Breast epithelium (tissue), 4 donors: ENCODE data around the gene FIBIN. TPM values are rescaled to one million over a fixed set of nuclear protein-coding genes. Genes with fewer than 3 reads are reported as not detected.

Source experiments
- DNase-seq, 2 donors: peaks; one replicate each; pipeline ENCODE4 v3.0.0-alpha.2; 2019; ENCODE audit warnings: low spot score in 2 of 2
- H3K27ac ChIP-seq, 2 donors: fragments of 200-600 bp; sonication (generic) in 1 of 2; one replicate each; pipeline ENCODE4 v1.5.1; 2016 to 2019; ENCODE audit warnings: mild to moderate bottlenecking in 1 of 2
- H3K27me3 ChIP-seq, 2 donors: fragments of 200-600 bp; sonication (generic) in 1 of 2; one replicate each; pipeline versions ENCODE4 v1.5.1 to v1.6.0; 2017 to 2019; ENCODE audit warnings: control low read depth in 1 of 2, mild to moderate bottlenecking in 1 of 2
- H3K36me3 ChIP-seq: fragments of 200-600 bp; one replicate; pipeline ENCODE4 v1.5.1; 2019
- H3K4me1 ChIP-seq, 2 donors: fragments of 200-600 bp; sonication (generic); one replicate each; pipeline ENCODE4 v1.5.1; 2016 to 2019; ENCODE audit warnings: control low read depth in 1 of 2
- H3K4me3 ChIP-seq, 3 donors: fragments of 200-600 bp; sonication (generic); 1 replicate in 2 of 3; 2 replicates in 1 of 3; pipeline ENCODE4 v1.5.1; 2016 to 2019; ENCODE audit warnings: mild to moderate bottlenecking in 3 of 3, moderate library complexity in 2 of 3
- H3K9me3 ChIP-seq, 2 donors: fragments of 200-600 bp; sonication (generic) in 1 of 2; one replicate each; pipeline ENCODE4 v1.5.1; 2016 to 2019; ENCODE audit warnings: control low read depth in 1 of 2
- CTCF ChIP-seq, 3 donors: fragments of 450-650 bp; IDR thresholded peaks; one replicate each; pipeline ENCODE4 v1.5.1; 2016 to 2017; ENCODE audit warnings: antibody characterized with exemption in 3 of 3, mild to moderate bottlenecking in 3 of 3, moderate library complexity in 3 of 3
- POLR2A ChIP-seq: fragments of 450-650 bp; IDR thresholded peaks from one replicate; pipeline ENCODE4 v1.6.1; 2016; ENCODE audit warnings: antibody characterized with exemption, mild to moderate bottlenecking, moderate library complexity
- POLR2AphosphoS5 ChIP-seq, 3 donors: sonication (generic); formaldehyde crosslinking; IDR thresholded peaks; one replicate each; pipeline ENCODE4 v1.6.1; 2017; ENCODE audit warnings: antibody characterized with exemption in 3 of 3
- intact Hi-C: fragments of 100-400 bp; cut with DNase I; formaldehyde crosslinking; loops from one replicate; pipeline ENCODE4 v1.15.1; 2023; ENCODE audit warnings: low total_unique reads
- total RNA-seq, 3 donors: library from RNA; depleted of rRNA; stranded (reverse); fragments of >200 nt; gene quantifications; one replicate each; pipeline ENCODE4 v1.1.0, GENCODE V29; 2016

The FIBIN gene
- total RNA-seq, 3 donors from 2014 or later, result 23.7 to 71.4 (median 41.6) TPM

- no peak for DNase-seq
- Histone ChIP-seq H3K27me3 (no peaks in the 10 kb centered on the region), H3K4me1 (no peaks in the 10 kb centered on the region), H3K27ac (no peak overlapping the region), H3K4me3 (no peak overlapping the region), H3K9me3 (no peaks in the 10 kb centered on the region), H3K36me3 (no peaks in the 10 kb centered on the region)
- no peak for TF ChIP-seq POLR2A
- TF ChIP-seq CTCF (IDR thresholded peaks at IDR 0.05), result no peak
- TF ChIP-seq POLR2AphosphoS5 (IDR thresholded peaks at IDR 0.05), result no peak
- intact Hi-C loops, result no loop called here
These were observed 18.5 kb downstream of the FIBIN start for GRCh38 chr11:27012234-27012921.

GRCh38 chr11:27013781-27014361 is 20.0 kb downstream of the FIBIN start:
- DNase-seq, result no peak
- H3K9me3 ChIP-seq, result no peaks in the 10 kb centered on the region
- H3K36me3 ChIP-seq, result no peaks in the 10 kb centered on the region
- TF ChIP-seq POLR2AphosphoS5 (IDR thresholded peaks at IDR 0.05) (no peak), POLR2A (no peak), CTCF (IDR thresholded peaks at IDR 0.05) (no peak)
- H3K4me3 ChIP-seq, result no peak overlapping the region
- no peaks in the 10 kb centered on the region for H3K27me3 ChIP-seq
- no peak overlapping the region for H3K27ac ChIP-seq
- H3K4me1 ChIP-seq, result no peaks in the 10 kb centered on the region
- intact Hi-C loops, result no loop called here

GRCh38 chr11:27018902-27019529 is 25.1 kb downstream of the FIBIN start:
- Histone ChIP-seq H3K9me3 (no peaks in the 10 kb centered on the region), H3K27ac (no peak overlapping the region), H3K27me3 (no peaks in the 10 kb centered on the region), H3K36me3 (no peaks in the 10 kb centered on the region), H3K4me1 (no peaks in the 10 kb centered on the region), H3K4me3 (no peak overlapping the region)
- no peak for TF ChIP-seq POLR2AphosphoS5 (IDR thresholded peaks at IDR 0.05)
- TF ChIP-seq POLR2A, result no peak
- no peak for TF ChIP-seq CTCF (IDR thresholded peaks at IDR 0.05)
- DNase-seq, result no peak
- intact Hi-C loops, result no loop called here

GRCh38 chr11:27020751-27021150 is 26.8 kb downstream of the FIBIN start:
- TF ChIP-seq POLR2A (no peak), CTCF (IDR thresholded peaks at IDR 0.05) (no peak), POLR2AphosphoS5 (IDR thresholded peaks at IDR 0.05) (no peak)
- no peaks in the 10 kb centered on the region for H3K27me3 ChIP-seq
- no peaks in the 10 kb centered on the region for H3K36me3 ChIP-seq
- intact Hi-C loops, result no loop called here
- H3K9me3 ChIP-seq, result no peaks in the 10 kb centered on the region
- H3K27ac ChIP-seq, result no peak overlapping the region
- no peak for DNase-seq
- no peaks in the 10 kb centered on the region for H3K4me1 ChIP-seq
- no peak overlapping the region for H3K4me3 ChIP-seq

GRCh38 chr11:27022659-27023251 is 28.8 kb downstream of the FIBIN start:
- no peaks in the 10 kb centered on the region for H3K27me3 ChIP-seq
- no peak overlapping the region for H3K4me3 ChIP-seq
- no peaks in the 10 kb centered on the region for H3K4me1 ChIP-seq
- no peak overlapping the region for H3K27ac ChIP-seq
- no peaks in the 10 kb centered on the region for H3K36me3 ChIP-seq
- DNase-seq, result no peak
- no peaks in the 10 kb centered on the region for H3K9me3 ChIP-seq
- TF ChIP-seq POLR2AphosphoS5 (IDR thresholded peaks at IDR 0.05) (no peak), POLR2A (no peak), CTCF (IDR thresholded peaks at IDR 0.05) (no peak)
- intact Hi-C loops, result no loop called here
